22Rv1 (cell line): ENCODE results near the gene AXIN1.

Source experiments
- ZFX ChIP-seq: fragments of 450-650 bp; IDR thresholded peaks from 2 replicates; pipeline ENCODE4 v1.6.1; 2017; ENCODE audit warnings: antibody characterized with exemption, borderline replicate concordance
- TF ChIP-seq, protein P1 (sequence below): fragments of 450-650 bp; IDR thresholded peaks from 2 replicates; pipeline ENCODE4 v1.5.1; 2017; ENCODE audit warnings: mild to moderate bottlenecking

DNA sequence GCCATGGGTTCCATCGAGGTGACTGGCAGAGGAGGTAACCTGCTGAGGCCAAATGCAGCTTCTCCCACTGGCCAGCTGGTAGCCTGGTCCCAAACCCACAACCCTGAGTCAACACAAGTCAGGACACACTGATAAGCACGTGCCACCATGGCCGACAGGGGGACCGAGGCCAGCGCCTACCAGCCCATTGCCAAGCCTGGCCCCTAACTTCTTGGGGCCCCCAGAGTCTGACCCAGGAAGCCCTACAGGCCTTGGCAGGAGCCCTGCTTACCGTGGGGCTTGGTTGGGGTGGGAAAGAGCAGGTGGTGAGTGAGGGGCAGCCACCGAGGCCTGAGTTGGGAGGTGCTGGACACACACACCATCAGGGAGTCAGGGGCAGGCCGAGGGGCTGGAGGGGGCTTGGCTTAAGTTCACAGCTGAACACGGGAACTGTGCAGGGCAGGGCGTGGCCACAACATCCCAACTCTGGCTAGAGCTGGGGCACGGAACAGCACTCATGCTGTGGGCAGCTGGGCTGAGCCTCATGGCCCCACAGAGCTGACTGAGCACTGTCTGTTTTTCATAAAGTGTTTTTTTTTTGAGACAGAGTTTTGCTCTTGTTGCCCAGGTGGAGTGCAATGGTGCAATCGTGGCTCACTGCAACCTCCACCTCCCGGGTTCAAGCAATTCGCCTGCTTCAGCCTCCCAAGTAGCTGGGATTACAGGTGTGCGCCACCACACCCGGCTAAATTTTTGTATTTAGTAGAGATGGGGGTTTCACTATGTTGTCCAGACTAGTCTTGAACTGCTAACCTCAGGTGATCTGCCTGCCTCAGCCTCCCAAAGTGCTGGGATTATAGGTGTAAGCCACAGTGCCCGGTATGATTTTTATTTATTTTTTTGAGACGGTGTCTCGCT, 12.3 kb upstream of the AXIN1 start:
- TF ChIP-seq, protein P1, sequence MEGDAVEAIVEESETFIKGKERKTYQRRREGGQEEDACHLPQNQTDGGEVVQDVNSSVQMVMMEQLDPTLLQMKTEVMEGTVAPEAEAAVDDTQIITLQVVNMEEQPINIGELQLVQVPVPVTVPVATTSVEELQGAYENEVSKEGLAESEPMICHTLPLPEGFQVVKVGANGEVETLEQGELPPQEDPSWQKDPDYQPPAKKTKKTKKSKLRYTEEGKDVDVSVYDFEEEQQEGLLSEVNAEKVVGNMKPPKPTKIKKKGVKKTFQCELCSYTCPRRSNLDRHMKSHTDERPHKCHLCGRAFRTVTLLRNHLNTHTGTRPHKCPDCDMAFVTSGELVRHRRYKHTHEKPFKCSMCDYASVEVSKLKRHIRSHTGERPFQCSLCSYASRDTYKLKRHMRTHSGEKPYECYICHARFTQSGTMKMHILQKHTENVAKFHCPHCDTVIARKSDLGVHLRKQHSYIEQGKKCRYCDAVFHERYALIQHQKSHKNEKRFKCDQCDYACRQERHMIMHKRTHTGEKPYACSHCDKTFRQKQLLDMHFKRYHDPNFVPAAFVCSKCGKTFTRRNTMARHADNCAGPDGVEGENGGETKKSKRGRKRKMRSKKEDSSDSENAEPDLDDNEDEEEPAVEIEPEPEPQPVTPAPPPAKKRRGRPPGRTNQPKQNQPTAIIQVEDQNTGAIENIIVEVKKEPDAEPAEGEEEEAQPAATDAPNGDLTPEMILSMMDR: no peak
- TF ChIP-seq ZFX: no peak
